Testis (tissue), 3 donors: ENCODE measurements around the gene KIFAP3. TPM values are rescaled to one million over a fixed set of nuclear protein-coding genes. Genes with fewer than 3 reads are reported as not detected.

Experiments used
- DNase-seq: peaks from one replicate; pipeline ENCODE4 v3.0.0-alpha.2; 2019
- H3K27ac ChIP-seq, 2 donors: fragments of 200-600 bp; sonication (generic); one replicate each; pipeline ENCODE4 v1.5.1; 2019
- H3K27me3 ChIP-seq: fragments of 200-600 bp; sonication (generic); one replicate; pipeline ENCODE4 v1.5.1; 2019
- H3K36me3 ChIP-seq: fragments of 200-600 bp; sonication (generic); one replicate; pipeline ENCODE4 v1.5.1; 2017; ENCODE audit warnings: low read depth; ENCODE audit errors: missing control alignments
- H3K4me1 ChIP-seq: fragments of 200-600 bp; sonication (generic); one replicate; pipeline ENCODE4 v1.5.1; 2019
- H3K4me3 ChIP-seq, 2 donors: fragments of 200-600 bp; sonication (generic); one replicate each; pipeline ENCODE4 v1.5.1; 2017 to 2019
- H3K9me3 ChIP-seq: fragments of 200-600 bp; sonication (generic); one replicate; pipeline ENCODE4 v1.5.1; 2017
- CTCF ChIP-seq, 3 experiments: fragments of 450-650 bp in 2 of 3; fragments of 200-600 bp in 1 of 3; sonication (generic) in 1 of 3; IDR thresholded peaks; one replicate each; pipeline ENCODE4 v1.5.1; 2016 to 2019; ENCODE audit warnings: antibody characterized with exemption in 3 of 3, mild to moderate bottlenecking in 2 of 3, moderate library complexity in 1 of 3
- POLR2A ChIP-seq: fragments of 450-650 bp; IDR thresholded peaks from one replicate; pipeline ENCODE4 v1.6.1; 2017; ENCODE audit warnings: antibody characterized with exemption, mild to moderate bottlenecking, moderate library complexity
- WGBS, 2 donors: methylation state at CpG; one replicate each; pipeline ENCODE4 v1.1.5; 2018; 5-methylcytosine and 5-hydroxymethylcytosine counted together
- intact Hi-C: fragments of 100-400 bp; cut with DNase I; formaldehyde crosslinking; loops from one replicate; pipeline ENCODE4 v1.15.1; 2023; ENCODE audit warnings: low total_unique reads
- polyA plus RNA-seq: library from polyadenylated mRNA; stranded (reverse); fragments of 350-450 nt; fragmentation: Illumina TruSeq; extraction: RNeasy Lipid Tissue Mini Kit (QIAGEN cat#74804); gene quantifications from one replicate; pipeline ENCODE4 v1.2.3, GENCODE V29; 2014; ENCODE audit warnings: low read depth, low replicate concordance; ENCODE audit not compliant: insufficient read depth
- total RNA-seq, 2 donors: library from RNA; depleted of rRNA; stranded (reverse); fragments of >200 nt; gene quantifications; one replicate each; pipeline ENCODE4 v1.2.3, GENCODE V29; 2016

The KIFAP3 gene
- total and polyA plus RNA-seq, 3 donors from 2014 or later, result 52.9 to 80.8 (median 60.6) TPM

DNA sequence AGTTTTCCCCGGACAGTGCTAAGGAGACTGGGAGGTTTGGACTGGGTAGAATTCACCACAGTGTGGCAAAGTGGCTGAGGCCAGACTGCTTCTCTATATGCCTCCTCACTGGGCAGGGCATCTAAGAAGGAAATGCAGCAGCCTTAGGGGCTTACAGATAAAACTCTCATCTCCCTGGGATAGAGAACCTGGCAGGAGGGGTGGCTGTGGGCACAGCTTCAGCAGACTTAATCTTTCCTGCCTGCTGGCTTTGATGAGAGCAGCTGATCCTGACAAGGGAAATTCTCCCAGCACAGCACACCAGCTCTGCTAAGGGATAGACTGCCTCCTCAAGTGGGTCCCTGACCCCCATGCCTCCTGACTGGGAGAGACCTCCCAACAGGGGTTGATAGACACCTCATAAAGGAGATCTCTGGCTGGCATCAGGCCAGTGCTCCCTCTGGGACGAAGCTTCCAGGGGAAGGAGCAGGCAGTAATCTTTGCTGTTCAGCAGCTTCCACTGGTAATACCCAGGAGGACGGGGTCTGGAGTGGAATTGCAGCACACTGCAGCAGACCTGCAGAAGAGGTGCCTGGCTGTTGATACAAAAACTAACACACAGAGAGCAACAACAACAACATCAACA lies 25.2 kb downstream of the KIFAP3 start:
- no peaks in the 10 kb centered on the region for H3K27me3 ChIP-seq
- H3K36me3 ChIP-seq, result no peaks in the 10 kb centered on the region
- 76 to 78% methylated on average over 3 of the region's 3 CpGs for WGBS, 2 donors
- no peak overlapping the region for H3K27ac ChIP-seq
- intact Hi-C loops, result no loop called here
- H3K4me3 ChIP-seq, result no peak overlapping the region
- H3K9me3 ChIP-seq, result no peaks in the 10 kb centered on the region
- DNase-seq, result no peak
- no peaks in the 10 kb centered on the region for H3K4me1 ChIP-seq
- TF ChIP-seq POLR2A (no peak), CTCF (IDR thresholded peaks at IDR 0.05) (no peak)

GRCh38 chr1:170048515-170048914 lies 26.0 kb downstream of the KIFAP3 start:
- Histone ChIP-seq H3K36me3 (no peaks in the 10 kb centered on the region), H3K27ac (no peak overlapping the region), H3K9me3 (no peaks in the 10 kb centered on the region), H3K4me3 (no peak overlapping the region), H3K4me1 (no peaks in the 10 kb centered on the region), H3K27me3 (no peaks in the 10 kb centered on the region)
- intact Hi-C loops, result no loop called here
- no peak for DNase-seq
- no peak for TF ChIP-seq CTCF (IDR thresholded peaks at IDR 0.05)
- no peak for TF ChIP-seq POLR2A
- WGBS, 2 donors, result 96 to 98% methylated on average over 5 to 7 of the region's 7 CpGs

DNA sequence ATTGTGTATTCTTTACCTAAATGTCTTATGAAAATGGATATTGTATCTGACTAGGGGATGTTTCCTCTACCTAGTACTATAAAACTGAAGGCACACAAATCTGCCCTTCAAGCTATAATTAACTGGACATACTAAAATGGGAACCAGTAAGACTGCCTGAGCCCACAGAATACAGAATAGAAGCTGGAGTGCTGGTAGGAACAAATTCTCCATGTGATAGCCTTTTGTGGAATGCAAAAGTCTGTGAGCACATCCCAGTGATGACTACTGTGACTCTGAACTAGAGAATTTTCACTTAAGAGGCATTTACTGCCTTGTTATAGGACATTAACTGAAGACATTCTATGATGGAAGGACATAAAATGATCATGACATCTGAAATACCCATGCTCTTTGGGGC lies 30.3 kb downstream of the KIFAP3 start:
- DNase-seq, result no peak
- H3K4me1 ChIP-seq, result no peaks in the 10 kb centered on the region
- H3K9me3 ChIP-seq, result no peaks in the 10 kb centered on the region
- H3K27ac ChIP-seq, result no peak overlapping the region
- TF ChIP-seq CTCF (IDR thresholded peaks at IDR 0.05), result no peak
- TF ChIP-seq POLR2A, result no peak
- H3K36me3 ChIP-seq, result no peaks in the 10 kb centered on the region
- H3K27me3 ChIP-seq, result no peaks in the 10 kb centered on the region
- intact Hi-C loops, result no loop called here
- no peak overlapping the region for H3K4me3 ChIP-seq

GRCh38 chr1:170041423-170042192 lies 32.9 kb downstream of the KIFAP3 start:
- Histone ChIP-seq H3K27ac (peak overlapping the region; percentile 65 to 67), H3K36me3 (no peaks in the 10 kb centered on the region), H3K27me3 (no peaks in the 10 kb centered on the region), H3K9me3 (no peaks in the 10 kb centered on the region), H3K4me3 (no peak overlapping the region), H3K4me1 (no peaks in the 10 kb centered on the region)
- TF ChIP-seq CTCF (IDR thresholded peaks at IDR 0.05) (no peak), POLR2A (no peak)
- no peak for DNase-seq
- whole genome bisulfite sequencing, 2 donors, result 75 to 90% methylated on average over 14 of the region's 14 CpGs
- intact Hi-C loops, result no loop called here
